Measurements from ENCODE around the gene DOK1. TPM values are rescaled to one million over a fixed set of nuclear protein-coding genes. Genes with fewer than 3 reads are reported as not detected.

The DOK1 gene
- total and polyA plus RNA-seq, 8 donors, result 8.7 to 35.2 (median 10.5) TPM

GRCh38 chr2:74530239-74531187 lies 24.0 kb upstream of the DOK1 start:
- peak; percentile 32 for ATAC-seq
- peak in 3 of 4 donors; percentile 38 to 84 (median 59) for DNase-seq
- Histone ChIP-seq H3K36me3 (peaks cover 0 to 44% of the 10 kb centered on the region in 2 donors), H3K4me1 (peaks cover 11 to 30% of the 10 kb centered on the region in 2 donors), H3K27me3 (no peaks in the 10 kb centered on the region), H3K4me3 (peak overlapping the region; percentile 89 to 92), H3K27ac (peak overlapping the region; percentile 83 to 94), H3K9me3 (no peaks in the 10 kb centered on the region)
- intact Hi-C loops (cut with DNase I), result no loop called here
- TF ChIP-seq, protein P1, sequence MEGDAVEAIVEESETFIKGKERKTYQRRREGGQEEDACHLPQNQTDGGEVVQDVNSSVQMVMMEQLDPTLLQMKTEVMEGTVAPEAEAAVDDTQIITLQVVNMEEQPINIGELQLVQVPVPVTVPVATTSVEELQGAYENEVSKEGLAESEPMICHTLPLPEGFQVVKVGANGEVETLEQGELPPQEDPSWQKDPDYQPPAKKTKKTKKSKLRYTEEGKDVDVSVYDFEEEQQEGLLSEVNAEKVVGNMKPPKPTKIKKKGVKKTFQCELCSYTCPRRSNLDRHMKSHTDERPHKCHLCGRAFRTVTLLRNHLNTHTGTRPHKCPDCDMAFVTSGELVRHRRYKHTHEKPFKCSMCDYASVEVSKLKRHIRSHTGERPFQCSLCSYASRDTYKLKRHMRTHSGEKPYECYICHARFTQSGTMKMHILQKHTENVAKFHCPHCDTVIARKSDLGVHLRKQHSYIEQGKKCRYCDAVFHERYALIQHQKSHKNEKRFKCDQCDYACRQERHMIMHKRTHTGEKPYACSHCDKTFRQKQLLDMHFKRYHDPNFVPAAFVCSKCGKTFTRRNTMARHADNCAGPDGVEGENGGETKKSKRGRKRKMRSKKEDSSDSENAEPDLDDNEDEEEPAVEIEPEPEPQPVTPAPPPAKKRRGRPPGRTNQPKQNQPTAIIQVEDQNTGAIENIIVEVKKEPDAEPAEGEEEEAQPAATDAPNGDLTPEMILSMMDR (IDR thresholded peaks at IDR 0.05), result no peak

DNA sequence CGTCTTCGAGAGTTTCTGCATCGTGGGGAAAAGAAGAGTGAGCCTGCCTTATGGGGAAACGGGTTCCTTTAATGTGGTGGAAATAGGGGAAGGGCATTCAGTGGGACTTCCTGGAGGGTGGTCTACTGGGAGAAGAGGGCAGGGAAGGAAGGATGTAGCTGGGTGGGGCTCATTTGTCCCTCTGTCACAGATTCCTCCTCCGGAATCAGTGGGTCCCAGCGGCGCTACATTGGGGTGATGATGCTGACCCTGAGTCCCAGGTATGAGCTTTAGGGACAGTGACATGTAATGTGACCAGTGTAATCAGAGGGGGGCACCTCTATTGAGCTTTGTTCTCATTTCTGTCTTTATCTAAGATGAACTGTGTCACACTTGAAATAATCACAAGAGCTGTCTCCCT lies 22.9 kb upstream of the DOK1 start:
- no peak for DNase-seq
- peak overlapping the region in 1 of 2 donors; percentile 89 for H3K4me3 ChIP-seq
- intact Hi-C loops (cut with DNase I), result no loop called here
- TF ChIP-seq, protein P1 (IDR thresholded peaks at IDR 0.05), result no peak
- H3K36me3 ChIP-seq, result peaks cover 0 to 33% of the 10 kb centered on the region in 2 donors
- ATAC-seq, result no peak
- H3K4me1 ChIP-seq, result peaks cover 11 to 30% of the 10 kb centered on the region in 2 donors
- no peaks in the 10 kb centered on the region for H3K9me3 ChIP-seq
- no peaks in the 10 kb centered on the region for H3K27me3 ChIP-seq
- H3K27ac ChIP-seq, result no peak overlapping the region

GRCh38 chr2:74532222-74532621 lies 22.3 kb upstream of the DOK1 start:
- H3K9me3 ChIP-seq, result no peaks in the 10 kb centered on the region
- H3K4me3 ChIP-seq, result no peak overlapping the region
- H3K36me3 ChIP-seq, result peaks cover 0 to 27% of the 10 kb centered on the region in 2 donors
- TF ChIP-seq, protein P1 (IDR thresholded peaks at IDR 0.05), result no peak
- intact Hi-C loops (cut with DNase I), result no loop called here
- H3K27ac ChIP-seq, result no peak overlapping the region
- peak in 1 of 4 donors; percentile 29 for DNase-seq
- no peaks in the 10 kb centered on the region for H3K27me3 ChIP-seq
- peaks cover 11 to 30% of the 10 kb centered on the region in 2 donors for H3K4me1 ChIP-seq
- ATAC-seq, result no peak

GRCh38 chr2:74533464-74533863 lies 21.1 kb upstream of the DOK1 start:
- TF ChIP-seq, protein P1 (IDR thresholded peaks at IDR 0.05), result no peak
- H3K36me3 ChIP-seq, result peaks cover 0 to 22% of the 10 kb centered on the region in 2 donors
- H3K27me3 ChIP-seq, result no peaks in the 10 kb centered on the region
- DNase-seq, result no peak
- intact Hi-C loops (cut with DNase I), result no loop called here
- no peak overlapping the region for H3K4me3 ChIP-seq
- H3K9me3 ChIP-seq, result no peaks in the 10 kb centered on the region
- no peak for ATAC-seq
- H3K4me1 ChIP-seq, result peaks cover 7 to 20% of the 10 kb centered on the region in 2 donors
- no peak overlapping the region for H3K27ac ChIP-seq

DNA sequence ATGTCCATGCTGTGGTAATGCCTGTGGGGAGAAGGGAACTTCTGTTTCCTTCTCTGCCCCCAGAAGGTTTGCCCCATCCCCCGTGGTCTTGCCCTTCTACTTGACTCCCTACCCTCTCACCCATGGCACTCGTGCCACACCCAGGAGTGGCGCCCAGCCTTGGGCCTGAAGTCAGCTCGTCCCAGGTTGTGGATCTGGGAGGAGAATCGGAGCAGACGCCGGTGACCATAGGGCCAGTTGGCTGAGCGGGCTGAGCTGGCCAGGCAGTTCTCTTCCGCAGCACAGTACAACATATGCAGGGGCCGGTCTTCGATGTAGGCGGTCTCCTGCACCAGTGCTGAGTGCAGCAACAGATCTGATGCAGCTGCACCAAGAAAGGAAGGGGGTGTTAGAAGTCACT lies 20.1 kb upstream of the DOK1 start:
- no peak for ATAC-seq
- no peak overlapping the region for H3K4me3 ChIP-seq
- TF ChIP-seq, protein P1 (IDR thresholded peaks at IDR 0.05), result no peak
- peaks cover 0 to 22% of the 10 kb centered on the region in 2 donors for H3K36me3 ChIP-seq
- peaks cover 3 to 14% of the 10 kb centered on the region in 2 donors for H3K4me1 ChIP-seq
- H3K27ac ChIP-seq, result no peak overlapping the region
- no peaks in the 10 kb centered on the region for H3K9me3 ChIP-seq
- H3K27me3 ChIP-seq, result no peaks in the 10 kb centered on the region
- no peak for DNase-seq
- intact Hi-C loops (cut with DNase I), result no loop called here

Data from left lung (tissue), 10 donors.